HEK293T (cell line): ENCODE data around the gene MYO7B.

ENCODE experiments used
- ARNT ChIP-seq: fragments of 450-650 bp; IDR thresholded peaks from 2 replicates; pipeline ENCODE4 v1.6.1; 2017; ENCODE audit warnings: mild to moderate bottlenecking
- BHLHE40 ChIP-seq: fragments of 450-650 bp; IDR thresholded peaks from 2 replicates; pipeline ENCODE4 v1.6.1; 2016; ENCODE audit warnings: mild to moderate bottlenecking, moderate library complexity, borderline replicate concordance
- ELF4 ChIP-seq: fragments of 450-650 bp; IDR thresholded peaks from 2 replicates; pipeline ENCODE4 v1.6.1; 2017; ENCODE audit warnings: antibody characterized with exemption
- FOXA1 ChIP-seq: fragments of 450-650 bp; IDR thresholded peaks from 2 replicates; pipeline ENCODE4 v1.6.1; 2016; ENCODE audit warnings: mild to moderate bottlenecking
- FOXK2 ChIP-seq: fragments of 450-650 bp; IDR thresholded peaks from 2 replicates; pipeline ENCODE4 v1.6.1; 2016; ENCODE audit warnings: mild to moderate bottlenecking
- FOXM1 ChIP-seq: fragments of 450-650 bp; IDR thresholded peaks from 2 replicates; pipeline ENCODE4 v1.6.1; 2017; ENCODE audit warnings: mild to moderate bottlenecking, borderline replicate concordance
- HDGF ChIP-seq: fragments of 450-650 bp; IDR thresholded peaks from 2 replicates; pipeline ENCODE4 v1.6.1; 2017; ENCODE audit warnings: antibody characterized with exemption, borderline replicate concordance
- L3MBTL2 ChIP-seq: fragments of 450-650 bp; conservative IDR thresholded peaks from 2 replicates; pipeline ENCODE4 v1.6.1; 2016; ENCODE audit warnings: mild to moderate bottlenecking
- LEF1 ChIP-seq: fragments of 450-650 bp; IDR thresholded peaks from 2 replicates; pipeline ENCODE4 v1.6.1; 2017; ENCODE audit warnings: mild to moderate bottlenecking, borderline replicate concordance
- PKNOX1 ChIP-seq: fragments of 450-650 bp; IDR thresholded peaks from 2 replicates; pipeline ENCODE4 v1.6.1; 2016
- SUZ12 ChIP-seq: fragments of 450-650 bp; IDR thresholded peaks from 2 replicates; pipeline ENCODE4 v1.6.1; 2016; ENCODE audit warnings: mild to moderate bottlenecking
- TARDBP ChIP-seq: fragments of 450-650 bp; IDR thresholded peaks from 2 replicates; pipeline ENCODE4 v1.6.1; 2016

GRCh38 chr2:127594116-127594591 lies 58.7 kb downstream of the MYO7B start:
- no peak for TF ChIP-seq FOXM1
- no peak for TF ChIP-seq SUZ12
- no peak for TF ChIP-seq ELF4
- TF ChIP-seq HDGF = no peak
- no peak for TF ChIP-seq PKNOX1
- no peak for TF ChIP-seq FOXK2
- TF ChIP-seq L3MBTL2 = no peak
- TF ChIP-seq TARDBP = no peak
- no peak for TF ChIP-seq LEF1
- no peak for TF ChIP-seq BHLHE40
- TF ChIP-seq ARNT = no peak
- no peak for TF ChIP-seq FOXA1
